CD4-positive, alpha-beta T cell (primary cell): ENCODE data around the gene TRAPPC2L. TPM values are rescaled to one million over a fixed set of nuclear protein-coding genes. Genes with fewer than 3 reads are reported as not detected.
"Not testable (repeated sequence)": the region's sequence is repeated elsewhere in the genome, so short reads cannot be mapped to it uniquely, and the experiment has no call there.

Source experiments
- ATAC-seq: fragments of 200-7000 bp; cut with Tn5 transposase; one replicate; pipeline ENCODE4 v1.10.0; 2022; ENCODE audit warnings: mild to moderate bottlenecking; ENCODE audit not compliant: poor library complexity
- CTCF ChIA-PET: fragments of 350-600 bp; sonication (Branson Sonifier 250); formaldehyde crosslinking; loops from one replicate; lab custom pipeline; 2021; ENCODE audit warnings: antibody characterized with exemption, inconsistent platforms; lab: Charles Lee
- POLR2A ChIA-PET: fragments of 350-600 bp; sonication (Branson Sonifier 250); formaldehyde crosslinking; loops from one replicate; lab custom pipeline; 2021; ENCODE audit warnings: antibody characterized with exemption, inconsistent platforms; lab: Charles Lee
- DNase-seq, 14 experiments: peaks; one replicate each; pipeline ENCODE4 v3.0.0-alpha.2; 2013 to 2020; ENCODE audit warnings: mixed read lengths in 2 of 14
- H3K27ac ChIP-seq, 2 donors: one replicate each; pipeline versions ENCODE4 v1.5.1 to v1.7.0; 2013; ENCODE audit warnings: low read length in 2 of 2, low read depth in 1 of 2, mild to moderate bottlenecking in 1 of 2
- H3K27me3 ChIP-seq, 2 experiments: 1 replicate in 1 of 2; 2 replicates in 1 of 2; pipeline versions ENCODE4 v1.6.1 to v1.7.0; 2013; ENCODE audit warnings: low read length in 2 of 2, control low read depth in 1 of 2, mild to moderate bottlenecking in 1 of 2, moderate library complexity in 1 of 2; ENCODE audit not compliant: insufficient read depth in 2 of 2, control insufficient read depth in 1 of 2
- H3K36me3 ChIP-seq: one replicate; pipeline ENCODE4 v1.6.1; 2013; ENCODE audit warnings: low read length, control low read depth; ENCODE audit not compliant: insufficient read depth
- H3K4me1 ChIP-seq: one replicate; pipeline ENCODE4 v1.6.1; 2013; ENCODE audit warnings: low read length, control low read depth; ENCODE audit not compliant: insufficient read depth
- H3K4me3 ChIP-seq: one replicate; pipeline ENCODE4 v1.5.1; 2013; ENCODE audit warnings: mild to moderate bottlenecking, low read length, moderate library complexity
- H3K9me3 ChIP-seq, 2 experiments: 1 replicate in 1 of 2; 2 replicates in 1 of 2; pipeline versions ENCODE4 v1.6.1 to v1.7.0; 2013; ENCODE audit warnings: low read length in 2 of 2, mild to moderate bottlenecking in 2 of 2, control low read depth in 1 of 2, moderate library complexity in 1 of 2; ENCODE audit not compliant: control insufficient read depth in 1 of 2, insufficient read depth in 1 of 2
- H3K27ac Mint-ChIP-seq: one replicate; pipeline ENCODE4 v1.8.0; 2020; ENCODE audit warnings: mixed read lengths
- H3K27me3 Mint-ChIP-seq: one replicate; pipeline ENCODE4 v1.8.0; 2021; ENCODE audit warnings: mixed read lengths
- H3K36me3 Mint-ChIP-seq: one replicate; pipeline ENCODE4 v1.8.0; 2021; ENCODE audit warnings: low read depth, mixed read lengths
- H3K4me1 Mint-ChIP-seq: one replicate; pipeline ENCODE4 v1.8.0; 2021; ENCODE audit warnings: low read depth, mixed read lengths
- H3K4me3 Mint-ChIP-seq: one replicate; pipeline ENCODE4 v1.8.0; 2020; ENCODE audit warnings: mild to moderate bottlenecking, mixed read lengths
- H3K9me3 Mint-ChIP-seq: one replicate; pipeline ENCODE4 v1.8.0; 2020; ENCODE audit warnings: mixed read lengths
- CTCF ChIP-seq: fragments of 200-600 bp; IDR thresholded peaks from one replicate; pipeline ENCODE4 v1.8.0; 2022; ENCODE audit warnings: antibody characterized with exemption, mild to moderate bottlenecking
- intact Hi-C, 2 experiments: fragments of 100-400 bp; cut with DNase I in 1 of 2; cut with micrococcal nuclease in 1 of 2; formaldehyde crosslinking; loops; one replicate each; pipeline versions ENCODE4 v1.15.1 to v1.9.0; 2023 to 2025; cut with DNase I, micrococcal nuclease
- total RNA-seq, 174 experiments: library from RNA in 2 of 174; stranded (reverse) in 2 of 174; gene quantifications; one replicate each; pipeline ENCODE4 v1.2.3 and lab custom pipeline; 2021 to 2026

TRAPPC2L gene
- total RNA-seq, 2 experiments from 2014 or later = 48.0 to 48.2 TPM

- intact Hi-C loops = no loop called here
- POLR2A ChIA-PET = no interaction called here
- Histone ChIP-seq H3K27me3 (no peaks in the 10 kb centered on the region), H3K27ac (no peak overlapping the region), H3K4me3 (no peak overlapping the region), H3K9me3 (peaks cover 0 to 9% of the 10 kb centered on the region in 2 experiments), H3K4me1 (no peaks in the 10 kb centered on the region), H3K36me3 (no peaks in the 10 kb centered on the region)
- Mint-ChIP-seq H3K36me3 (no peaks in the 10 kb centered on the region), H3K27me3 (no peaks in the 10 kb centered on the region), H3K9me3 (no peaks in the 10 kb centered on the region), H3K4me3 (no peak overlapping the region), H3K27ac (no peak overlapping the region), H3K4me1 (no peaks in the 10 kb centered on the region)
- CTCF ChIA-PET = no interaction called here
- ATAC-seq (no peak), DNase-seq (no peak)
- no peak for TF ChIP-seq CTCF
Measured at GRCh38 chr16:88888057-88888456, 31.1 kb downstream of the TRAPPC2L start.

GRCh38 chr16:88888461-88889387 lies 31.8 kb downstream of the TRAPPC2L start:
- Histone ChIP-seq H3K4me1 (no peaks in the 10 kb centered on the region), H3K27me3 (no peaks in the 10 kb centered on the region), H3K4me3 (no peak overlapping the region), H3K9me3 (peaks cover 0 to 9% of the 10 kb centered on the region in 2 experiments), H3K27ac (no peak overlapping the region), H3K36me3 (no peaks in the 10 kb centered on the region)
- Mint-ChIP-seq H3K4me1 (no peaks in the 10 kb centered on the region), H3K27ac (no peak overlapping the region), H3K4me3 (no peak overlapping the region), H3K9me3 (no peaks in the 10 kb centered on the region), H3K27me3 (no peaks in the 10 kb centered on the region), H3K36me3 (no peaks in the 10 kb centered on the region)
- CTCF ChIA-PET = no interaction called here
- ATAC-seq (no peak), DNase-seq (no peak)
- intact Hi-C loops = no loop called here
- no peak for TF ChIP-seq CTCF
- POLR2A ChIA-PET = no interaction called here

GRCh38 chr16:88889702-88890352 lies 32.9 kb downstream of the TRAPPC2L start:
- H3K4me1 Mint-ChIP-seq, H3K27me3 Mint-ChIP-seq, H3K36me3 ChIP-seq, ATAC-seq, H3K4me3 Mint-ChIP-seq, H3K27ac ChIP-seq, H3K4me1 ChIP-seq, CTCF ChIA-PET, DNase-seq, intact Hi-C loops, H3K9me3 Mint-ChIP-seq, H3K27ac Mint-ChIP-seq, POLR2A ChIA-PET, H3K27me3 ChIP-seq, H3K9me3 ChIP-seq, H3K36me3 Mint-ChIP-seq, H3K4me3 ChIP-seq: not testable (repeated sequence)
